GM12874 (cell line): ENCODE measurements around the gene CGN.

Source experiments
- TF ChIP-seq, protein P1 (sequence below): IDR thresholded peaks from 2 replicates; pipeline ENCODE4 v1.5.1; 2011; ENCODE audit warnings: low read depth, mild to moderate bottlenecking, control low read depth, low read length, moderate library complexity; ENCODE audit not compliant: insufficient read depth

The CGN gene

DNA sequence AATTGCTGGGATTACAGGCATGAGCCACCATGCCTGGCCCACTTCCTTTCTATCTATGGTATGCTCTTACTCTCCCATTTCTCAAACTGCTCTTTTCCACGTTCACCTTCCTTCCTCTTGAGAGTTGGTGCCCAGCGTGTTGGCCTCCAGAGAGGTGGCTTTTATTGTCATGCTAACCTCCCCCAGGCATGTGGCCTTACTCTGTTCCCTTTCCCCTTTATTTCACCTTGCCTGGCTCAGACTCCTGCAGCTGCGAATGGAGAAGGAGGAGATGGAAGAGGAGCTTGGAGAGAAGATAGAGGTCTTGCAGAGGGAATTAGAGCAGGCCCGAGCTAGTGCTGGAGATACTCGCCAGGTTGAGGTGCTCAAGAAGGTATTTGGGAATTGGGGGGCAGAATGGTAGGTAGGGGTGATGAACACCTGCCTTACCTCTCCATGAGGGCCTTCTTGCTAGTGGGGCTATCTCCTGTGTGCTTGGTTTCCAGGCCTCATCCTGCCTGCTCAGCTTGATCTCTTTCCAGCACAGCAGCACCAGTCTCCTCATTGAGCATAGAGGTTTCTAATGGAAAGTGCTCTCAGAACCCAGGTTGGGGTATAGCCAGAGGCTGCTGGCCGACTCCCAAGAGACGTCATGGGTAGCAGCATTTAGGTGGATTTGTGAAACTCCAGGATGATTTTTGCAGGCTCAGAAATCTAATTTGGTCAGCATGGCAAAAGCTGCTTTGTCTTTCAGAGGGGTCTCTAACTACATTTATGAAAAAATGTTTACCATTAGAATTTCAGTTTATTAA is 15.7 kb downstream of the CGN start:
- TF ChIP-seq, protein P1, sequence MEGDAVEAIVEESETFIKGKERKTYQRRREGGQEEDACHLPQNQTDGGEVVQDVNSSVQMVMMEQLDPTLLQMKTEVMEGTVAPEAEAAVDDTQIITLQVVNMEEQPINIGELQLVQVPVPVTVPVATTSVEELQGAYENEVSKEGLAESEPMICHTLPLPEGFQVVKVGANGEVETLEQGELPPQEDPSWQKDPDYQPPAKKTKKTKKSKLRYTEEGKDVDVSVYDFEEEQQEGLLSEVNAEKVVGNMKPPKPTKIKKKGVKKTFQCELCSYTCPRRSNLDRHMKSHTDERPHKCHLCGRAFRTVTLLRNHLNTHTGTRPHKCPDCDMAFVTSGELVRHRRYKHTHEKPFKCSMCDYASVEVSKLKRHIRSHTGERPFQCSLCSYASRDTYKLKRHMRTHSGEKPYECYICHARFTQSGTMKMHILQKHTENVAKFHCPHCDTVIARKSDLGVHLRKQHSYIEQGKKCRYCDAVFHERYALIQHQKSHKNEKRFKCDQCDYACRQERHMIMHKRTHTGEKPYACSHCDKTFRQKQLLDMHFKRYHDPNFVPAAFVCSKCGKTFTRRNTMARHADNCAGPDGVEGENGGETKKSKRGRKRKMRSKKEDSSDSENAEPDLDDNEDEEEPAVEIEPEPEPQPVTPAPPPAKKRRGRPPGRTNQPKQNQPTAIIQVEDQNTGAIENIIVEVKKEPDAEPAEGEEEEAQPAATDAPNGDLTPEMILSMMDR = no peak

DNA sequence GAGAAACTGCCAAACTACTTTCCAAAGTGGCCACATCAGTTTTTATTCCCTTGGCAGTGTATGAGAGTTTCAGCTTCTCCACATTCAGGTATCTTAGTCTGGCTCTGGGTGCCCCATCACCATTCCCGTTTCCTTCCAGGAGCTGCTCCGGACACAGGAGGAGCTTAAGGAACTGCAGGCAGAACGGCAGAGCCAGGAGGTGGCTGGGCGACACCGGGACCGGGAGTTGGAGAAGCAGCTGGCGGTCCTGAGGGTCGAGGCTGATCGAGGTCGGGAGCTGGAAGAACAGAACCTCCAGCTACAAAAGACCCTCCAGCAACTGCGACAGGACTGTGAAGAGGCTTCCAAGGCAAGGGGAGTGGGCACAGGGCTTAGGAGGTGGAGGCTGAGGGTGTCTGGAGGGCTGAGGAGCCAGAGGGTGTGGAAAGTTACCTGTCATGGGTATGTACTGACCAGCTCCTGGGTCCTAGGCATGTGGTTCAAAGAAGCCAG is 18.1 kb downstream of the CGN start:
- TF ChIP-seq, protein P1 = no peak

DNA sequence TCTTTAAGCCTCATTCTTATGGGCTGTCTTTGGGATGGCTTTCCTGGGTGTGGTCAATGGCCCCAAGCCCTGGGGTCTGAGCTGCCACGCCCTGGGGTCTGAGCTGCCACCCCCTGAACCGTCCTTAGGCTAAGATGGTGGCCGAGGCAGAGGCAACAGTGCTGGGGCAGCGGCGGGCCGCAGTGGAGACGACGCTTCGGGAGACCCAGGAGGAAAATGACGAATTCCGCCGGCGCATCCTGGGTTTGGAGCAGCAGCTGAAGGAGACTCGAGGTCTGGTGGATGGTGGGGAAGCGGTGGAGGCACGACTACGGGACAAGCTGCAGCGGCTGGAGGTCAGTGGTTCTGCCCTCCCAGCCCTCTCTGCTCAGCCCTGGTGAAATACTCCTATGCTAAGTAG is 18.6 kb downstream of the CGN start:
- TF ChIP-seq, protein P1 = no peak

DNA sequence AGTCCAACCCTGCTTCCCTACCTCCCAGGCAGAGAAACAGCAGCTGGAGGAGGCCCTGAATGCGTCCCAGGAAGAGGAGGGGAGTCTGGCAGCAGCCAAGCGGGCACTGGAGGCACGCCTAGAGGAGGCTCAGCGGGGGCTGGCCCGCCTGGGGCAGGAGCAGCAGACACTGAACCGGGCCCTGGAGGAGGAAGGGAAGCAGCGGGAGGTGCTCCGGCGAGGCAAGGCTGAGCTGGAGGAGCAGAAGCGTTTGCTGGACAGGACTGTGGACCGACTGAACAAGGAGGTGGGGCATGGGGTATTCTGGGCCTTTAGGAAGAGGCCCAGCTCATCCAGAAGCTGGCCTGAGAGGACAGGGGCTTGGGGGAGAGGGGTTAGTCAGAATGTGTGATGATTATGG is 19.3 kb downstream of the CGN start:
- TF ChIP-seq, protein P1 = no peak

DNA sequence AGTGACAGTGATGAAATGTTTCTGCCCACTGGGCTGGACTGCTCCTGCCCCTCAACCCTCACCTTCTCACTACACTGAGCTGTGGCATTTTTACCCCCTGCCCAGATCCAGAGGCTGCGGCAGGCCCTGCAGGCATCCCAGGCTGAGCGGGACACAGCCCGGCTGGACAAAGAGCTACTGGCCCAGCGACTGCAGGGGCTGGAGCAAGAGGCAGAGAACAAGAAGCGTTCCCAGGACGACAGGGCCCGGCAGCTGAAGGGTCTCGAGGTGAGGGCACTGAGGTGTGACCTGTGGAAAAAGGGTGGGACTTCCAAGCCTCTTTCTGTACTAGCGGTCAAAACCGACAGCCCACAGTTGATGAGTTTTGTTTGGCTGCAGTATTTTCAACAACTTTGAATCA is 22.7 kb downstream of the CGN start:
- TF ChIP-seq, protein P1 = no peak

DNA sequence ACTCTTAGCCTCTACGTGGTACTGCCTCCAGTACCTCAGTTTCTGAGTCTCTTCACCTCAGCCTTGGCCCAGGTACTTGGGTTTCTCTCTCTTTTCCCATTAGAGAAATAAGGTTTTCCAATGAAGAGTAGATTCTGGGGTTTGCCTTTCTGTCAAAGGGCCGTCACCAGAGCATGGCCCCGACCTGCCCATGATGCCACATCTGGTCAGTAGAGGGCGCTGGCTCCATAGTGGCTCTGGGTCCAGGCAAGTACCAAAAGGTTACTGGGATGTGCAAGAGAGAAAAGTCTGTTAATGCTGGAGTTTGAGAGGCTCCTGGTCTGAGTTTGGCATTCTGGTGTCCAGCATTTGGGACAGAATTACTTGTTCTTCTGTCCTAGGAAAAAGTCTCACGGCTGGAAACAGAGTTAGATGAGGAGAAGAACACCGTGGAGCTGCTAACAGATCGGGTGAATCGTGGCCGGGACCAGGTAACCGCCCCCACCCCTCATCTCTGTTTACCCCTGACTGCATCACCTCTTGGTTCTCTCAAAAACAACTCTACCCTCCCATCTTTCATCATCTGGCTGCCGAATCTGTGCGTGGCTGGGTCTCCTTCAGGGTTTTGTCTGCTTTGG is 23.6 kb downstream of the CGN start:
- TF ChIP-seq, protein P1 = peak; percentile 87

DNA sequence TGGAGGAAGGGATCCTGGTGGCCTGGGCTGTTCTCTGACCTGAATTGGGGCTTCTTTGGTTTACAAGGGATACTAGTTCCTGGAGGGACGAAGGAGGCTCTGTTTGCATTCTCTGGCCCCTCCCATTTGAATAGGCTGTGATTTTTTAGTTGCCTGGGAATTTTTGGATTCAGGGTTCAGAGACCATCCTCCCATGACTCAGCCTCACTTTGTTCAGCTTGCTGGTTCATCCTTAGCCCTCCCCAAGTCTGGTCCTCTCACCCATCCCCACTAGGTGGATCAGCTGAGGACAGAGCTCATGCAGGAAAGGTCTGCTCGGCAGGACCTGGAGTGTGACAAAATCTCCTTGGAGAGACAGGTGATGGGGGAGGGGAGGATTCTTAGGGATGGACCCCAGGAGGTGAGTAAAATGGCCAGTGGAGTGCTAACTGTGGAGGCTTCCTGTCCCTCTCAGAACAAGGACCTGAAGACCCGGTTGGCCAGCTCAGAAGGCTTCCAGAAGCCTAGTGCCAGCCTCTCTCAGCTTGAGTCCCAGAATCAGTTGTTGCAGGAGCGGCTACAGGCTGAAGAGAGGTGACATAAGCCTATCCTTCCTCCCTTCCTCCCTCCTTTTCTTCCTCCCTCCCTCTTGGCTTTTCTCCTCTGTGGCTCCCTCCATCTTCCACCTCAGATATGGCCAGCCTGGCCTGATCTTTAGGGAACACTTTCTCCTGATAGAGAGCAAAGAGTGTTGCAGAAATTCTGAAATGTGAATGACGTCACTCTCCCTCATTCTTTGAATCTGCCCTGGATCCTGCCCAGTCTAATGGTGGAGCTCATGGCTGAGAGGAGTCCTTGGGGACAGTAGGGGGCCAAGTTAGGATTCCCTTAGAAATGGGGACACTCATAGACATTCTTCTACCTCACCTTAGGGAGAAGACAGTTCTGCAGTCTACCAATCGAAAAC is 24.4 kb downstream of the CGN start:
- TF ChIP-seq, protein P1 = no peak
